MM.1S (cell line): ENCODE results near the gene FLT1.

Experiments
- DNase-seq: peaks from one replicate; pipeline ENCODE4 v3.0.0-alpha.2; 2015
- H2AFZ ChIP-seq: fragments of 300-600 bp; sonication (generic); 2 replicates; pipeline ENCODE4 v1.6.0; 2016; ENCODE audit warnings: antibody characterized with exemption, low read length
- H3F3A ChIP-seq: fragments of 300-600 bp; sonication (generic); 2 replicates; pipeline ENCODE4 v1.6.1; 2016; ENCODE audit warnings: mild to moderate bottlenecking, antibody characterized with exemption, low read length, moderate library complexity, mixed read lengths; ENCODE audit not compliant: insufficient read depth
- H3K27ac ChIP-seq: fragments of 300-600 bp; sonication (generic); 2 replicates; pipeline ENCODE4 v1.5.1; 2016; ENCODE audit warnings: mild to moderate bottlenecking, low read length
- H3K27me3 ChIP-seq: fragments of 300-600 bp; sonication (generic); replicated peaks from 2 replicates; pipeline ENCODE4 v1.6.0; 2016; ENCODE audit warnings: low read length; ENCODE audit not compliant: insufficient read depth
- H3K36me3 ChIP-seq: fragments of 300-600 bp; sonication (generic); replicated peaks from 2 replicates; pipeline ENCODE4 v1.6.1; 2016; ENCODE audit warnings: mild to moderate bottlenecking, low read length, mixed read lengths; ENCODE audit not compliant: insufficient read depth
- H3K4me1 ChIP-seq: fragments of 300-600 bp; sonication (generic); 2 replicates; pipeline ENCODE4 v1.6.1; 2016; ENCODE audit warnings: low read length, mixed read lengths
- H3K4me2 ChIP-seq: fragments of 300-600 bp; sonication (generic); 2 replicates; pipeline ENCODE4 v1.6.0; 2016; ENCODE audit warnings: low read depth, low read length
- H3K4me3 ChIP-seq: fragments of 300-600 bp; sonication (generic); 2 replicates; pipeline ENCODE4 v1.5.1; 2016; ENCODE audit warnings: low read length, mixed read lengths
- H3K79me2 ChIP-seq: fragments of 300-600 bp; sonication (generic); 2 replicates; pipeline ENCODE4 v1.6.1; 2016; ENCODE audit warnings: mixed run types, low read length, mixed read lengths
- H3K9ac ChIP-seq: fragments of 300-600 bp; sonication (generic); 2 replicates; pipeline ENCODE4 v1.6.1; 2016; ENCODE audit warnings: low read length, mixed read lengths
- H3K9me2 ChIP-seq: fragments of 300-600 bp; sonication (generic); replicated peaks from 2 replicates; pipeline ENCODE4 v1.6.1; 2016; ENCODE audit warnings: mild to moderate bottlenecking, low read length, mixed read lengths; ENCODE audit not compliant: insufficient read depth
- H3K9me3 ChIP-seq: fragments of 300-600 bp; sonication (generic); replicated peaks from 2 replicates; pipeline ENCODE4 v1.6.1; 2016; ENCODE audit warnings: mild to moderate bottlenecking, low read length, mixed read lengths; ENCODE audit not compliant: insufficient read depth
- H4K20me1 ChIP-seq: fragments of 300-600 bp; sonication (generic); 2 replicates; pipeline ENCODE4 v1.6.1; 2016; ENCODE audit warnings: mild to moderate bottlenecking, low read length, moderate library complexity, mixed read lengths; ENCODE audit not compliant: insufficient read depth
- CTCF ChIP-seq: fragments of 300-600 bp; sonication (generic); IDR thresholded peaks from 2 replicates; pipeline ENCODE4 v1.5.1; 2016; ENCODE audit warnings: antibody characterized with exemption, low read length, mixed read lengths
- EZH2 ChIP-seq: fragments of 300-600 bp; sonication (generic); optimal IDR thresholded peaks from 2 replicates; pipeline ENCODE3; 2017; ENCODE audit warnings: low read depth, mild to moderate bottlenecking, antibody characterized with exemption, low read length, mixed read lengths
- EZH2phosphoT487 ChIP-seq: fragments of 300-600 bp; sonication (generic); IDR thresholded peaks from 2 replicates; pipeline ENCODE4 v1.6.1; 2018; ENCODE audit warnings: antibody characterized with exemption, low read length

FLT1 gene

GRCh38 chr13:28402057-28402381 is 92.9 kb downstream of the FLT1 start:
- H3K4me2 ChIP-seq = no peak overlapping the region
- no peak for DNase-seq
- H3K9me3 ChIP-seq = no peaks in the 10 kb centered on the region
- no peaks in the 10 kb centered on the region for H4K20me1 ChIP-seq
- H3K4me1 ChIP-seq = no peaks in the 10 kb centered on the region
- no peak for TF ChIP-seq EZH2
- TF ChIP-seq CTCF = no peak
- TF ChIP-seq EZH2phosphoT487 = no peak
- H3K9me2 ChIP-seq = no peaks in the 10 kb centered on the region
- no peak overlapping the region for H3K27ac ChIP-seq
- H3F3A ChIP-seq = no peaks in the 10 kb centered on the region
- H3K36me3 ChIP-seq = no peaks in the 10 kb centered on the region
- H3K79me2 ChIP-seq = no peaks in the 10 kb centered on the region
- no peaks in the 10 kb centered on the region for H3K27me3 ChIP-seq
- H3K4me3 ChIP-seq = no peak overlapping the region
- H2AFZ ChIP-seq = no peak overlapping the region
- no peak overlapping the region for H3K9ac ChIP-seq

- no peaks in the 10 kb centered on the region for H3F3A ChIP-seq
- H4K20me1 ChIP-seq = no peaks in the 10 kb centered on the region
- no peak overlapping the region for H3K9ac ChIP-seq
- no peak overlapping the region for H3K4me3 ChIP-seq
- no peaks in the 10 kb centered on the region for H3K36me3 ChIP-seq
- H3K79me2 ChIP-seq = no peaks in the 10 kb centered on the region
- H3K9me2 ChIP-seq = no peaks in the 10 kb centered on the region
- no peak for DNase-seq
- no peaks in the 10 kb centered on the region for H3K27me3 ChIP-seq
- TF ChIP-seq EZH2phosphoT487 (no peak), EZH2 (no peak), CTCF (no peak)
- no peaks in the 10 kb centered on the region for H3K4me1 ChIP-seq
- no peak overlapping the region for H2AFZ ChIP-seq
- H3K27ac ChIP-seq = no peak overlapping the region
- no peak overlapping the region for H3K4me2 ChIP-seq
- H3K9me3 ChIP-seq = no peaks in the 10 kb centered on the region
These were observed 93.4 kb downstream of the FLT1 start for GRCh38 chr13:28401303-28402056.

- no peak overlapping the region for H2AFZ ChIP-seq
- H3K4me2 ChIP-seq = no peak overlapping the region
- H3F3A ChIP-seq = no peaks in the 10 kb centered on the region
- TF ChIP-seq CTCF (no peak), EZH2 (no peak), EZH2phosphoT487 (no peak)
- no peaks in the 10 kb centered on the region for H3K79me2 ChIP-seq
- H3K27me3 ChIP-seq = no peaks in the 10 kb centered on the region
- no peaks in the 10 kb centered on the region for H3K9me2 ChIP-seq
- no peaks in the 10 kb centered on the region for H3K9me3 ChIP-seq
- no peak overlapping the region for H3K4me3 ChIP-seq
- H3K9ac ChIP-seq = no peak overlapping the region
- DNase-seq = no peak
- H3K27ac ChIP-seq = no peak overlapping the region
- no peaks in the 10 kb centered on the region for H3K36me3 ChIP-seq
- H3K4me1 ChIP-seq = no peaks in the 10 kb centered on the region
- H4K20me1 ChIP-seq = no peaks in the 10 kb centered on the region
These were observed 98.9 kb downstream of the FLT1 start for GRCh38 chr13:28396053-28396452.
